ENCODE measurements around the gene FMNL2.

FMNL2 gene

GRCh38 chr2:152539424-152539823 lies 204.4 kb downstream of the FMNL2 start:
- H3K4me3 ChIP-seq (ENCODE audit: low read depth, low read length): no peak overlapping the region

GRCh38 chr2:152541712-152542111 lies 206.7 kb downstream of the FMNL2 start:
- DNase-seq (ENCODE audit: low read depth): no peak
- no peak overlapping the region for H3K4me3 ChIP-seq (ENCODE audit: low read depth, low read length)
- TF ChIP-seq CTCF (IDR thresholded peaks at IDR 0.05; ENCODE audit: insufficient read depth, low read depth, low read length, missing control alignments): no peak

More at GRCh38 chr2:152539424-152539823, 204.4 kb downstream of the FMNL2 start:
- no peak for TF ChIP-seq CTCF (IDR thresholded peaks at IDR 0.05; ENCODE audit: insufficient read depth, low read depth, low read length, missing control alignments)
- no peak for DNase-seq (ENCODE audit: low read depth)

GRCh38 chr2:152542337-152542994 lies 207.5 kb downstream of the FMNL2 start:
- peak; percentile 12 for DNase-seq (ENCODE audit: low read depth)
- H3K4me3 ChIP-seq (ENCODE audit: low read depth, low read length): no peak overlapping the region
- TF ChIP-seq CTCF (IDR thresholded peaks at IDR 0.05; ENCODE audit: insufficient read depth, low read depth, low read length, missing control alignments): no peak

GRCh38 chr2:152542995-152543481 lies 208.1 kb downstream of the FMNL2 start:
- DNase-seq (ENCODE audit: low read depth): no peak
- H3K4me3 ChIP-seq (ENCODE audit: low read depth, low read length): no peak overlapping the region
- TF ChIP-seq CTCF (IDR thresholded peaks at IDR 0.05; ENCODE audit: insufficient read depth, low read depth, low read length, missing control alignments): no peak

- DNase-seq (ENCODE audit: low read depth): no peak
- no peak overlapping the region for H3K4me3 ChIP-seq (ENCODE audit: low read depth, low read length)
- TF ChIP-seq CTCF (IDR thresholded peaks at IDR 0.05; ENCODE audit: insufficient read depth, low read depth, low read length, missing control alignments): no peak
Observed at GRCh38 chr2:152543717-152544116, 208.7 kb downstream of the FMNL2 start.

- DNase-seq (ENCODE audit: low read depth): no peak
- TF ChIP-seq CTCF (IDR thresholded peaks at IDR 0.05; ENCODE audit: insufficient read depth, low read depth, low read length, missing control alignments): no peak
- H3K4me3 ChIP-seq (ENCODE audit: low read depth, low read length): no peak overlapping the region
Observed at GRCh38 chr2:152544638-152545037, 209.7 kb downstream of the FMNL2 start.
